CD14-positive monocyte (primary cell): Measurements from ENCODE around the gene LBR. TPM values are rescaled to one million over a fixed set of nuclear protein-coding genes. Genes with fewer than 3 reads are reported as not detected.

ENCODE experiments used
- DNase-seq, 3 donors: peaks; one replicate each; pipeline ENCODE4 v3.0.0-alpha.2; 2011 to 2022
- H2AFZ ChIP-seq: 2 replicates; pipeline ENCODE4 v1.6.0; 2012; ENCODE audit warnings: mild to moderate bottlenecking, low read depth, low read length, inconsistent platforms; ENCODE audit not compliant: insufficient read depth, poor library complexity, severe bottlenecking
- H3K27ac ChIP-seq, 2 donors: 1 replicate in 1 of 2; 2 replicates in 1 of 2; pipeline ENCODE4 v1.5.1; 2012 to 2013; ENCODE audit warnings: low read length in 2 of 2, control low read depth in 1 of 2, inconsistent platforms in 1 of 2, low read depth in 1 of 2, mild to moderate bottlenecking in 1 of 2
- H3K27me3 ChIP-seq, 2 donors: one replicate each; pipeline versions ENCODE4 v1.6.0 to v1.6.1; 2011 to 2013; ENCODE audit warnings: low read length in 2 of 2; ENCODE audit not compliant: control insufficient read depth in 2 of 2, insufficient read depth in 2 of 2
- H3K36me3 ChIP-seq, 2 donors: replicated peaks in 1 of 2; 1 replicate in 1 of 2; 2 replicates in 1 of 2; pipeline versions ENCODE4 v1.5.1 to v1.6.1; 2012 to 2013; ENCODE audit warnings: low read length in 2 of 2, control low read depth in 1 of 2, inconsistent platforms in 1 of 2, mild to moderate bottlenecking in 1 of 2; ENCODE audit not compliant: insufficient read depth in 2 of 2, control insufficient read depth in 1 of 2
- H3K4me1 ChIP-seq, 2 donors: 1 replicate in 1 of 2; 2 replicates in 1 of 2; pipeline versions ENCODE4 v1.5.1 to v1.6.1; 2012 to 2013; ENCODE audit warnings: low read length in 2 of 2, control low read depth in 1 of 2, inconsistent platforms in 1 of 2, mild to moderate bottlenecking in 1 of 2, moderate library complexity in 1 of 2; ENCODE audit not compliant: insufficient read depth in 2 of 2, control insufficient read depth in 1 of 2
- H3K4me2 ChIP-seq: replicated peaks from 2 replicates; pipeline ENCODE3; 2012; ENCODE audit warnings: low read length, moderate library complexity, mild to moderate bottlenecking; ENCODE audit not compliant: poor library complexity, severe bottlenecking; ENCODE audit errors: extremely low read depth
- H3K4me3 ChIP-seq, 3 experiments: fragments of 200-600 bp in 1 of 3; sonication (generic) in 1 of 3; replicated peaks in 1 of 3; 1 replicate in 2 of 3; 2 replicates in 1 of 3; pipeline ENCODE4 v1.5.1; 2011 to 2013; ENCODE audit warnings: low read length in 3 of 3, mild to moderate bottlenecking in 3 of 3, control low read depth in 2 of 3, low read depth in 2 of 3, inconsistent platforms in 1 of 3, moderate library complexity in 1 of 3
- H3K79me2 ChIP-seq: 2 replicates; pipeline ENCODE4 v1.6.0; 2012; ENCODE audit warnings: mild to moderate bottlenecking, control low read depth, inconsistent platforms, low read length, moderate library complexity; ENCODE audit not compliant: insufficient read depth
- H3K9ac ChIP-seq: 2 replicates; pipeline ENCODE4 v1.6.0; 2017; ENCODE audit warnings: low read length, mild to moderate bottlenecking; ENCODE audit not compliant: insufficient read depth, poor library complexity, severe bottlenecking
- H3K9me3 ChIP-seq, 2 donors: replicated peaks in 1 of 2; 1 replicate in 1 of 2; 2 replicates in 1 of 2; pipeline versions ENCODE4 v1.5.1 to v1.6.1; 2012 to 2013; ENCODE audit warnings: low read length in 2 of 2, control low read depth in 1 of 2; ENCODE audit not compliant: control insufficient read depth in 1 of 2, insufficient read depth in 1 of 2
- H4K20me1 ChIP-seq: 2 replicates; pipeline ENCODE4 v1.6.0; 2012; ENCODE audit warnings: mild to moderate bottlenecking, low read length, control low read depth, moderate library complexity; ENCODE audit not compliant: insufficient read depth
- H3K27ac Mint-ChIP-seq, 7 donors: one replicate each; pipeline ENCODE4 v1.8.0; 2020; ENCODE audit warnings: mild to moderate bottlenecking in 7 of 7, mixed read lengths in 7 of 7, moderate library complexity in 6 of 7, inconsistent platforms in 2 of 7
- H3K27me3 Mint-ChIP-seq, 3 donors: one replicate each; pipeline ENCODE4 v1.8.0; 2021 to 2022; ENCODE audit warnings: low read depth in 3 of 3, mild to moderate bottlenecking in 3 of 3, mixed read lengths in 3 of 3, moderate library complexity in 3 of 3, inconsistent platforms in 1 of 3
- H3K36me3 Mint-ChIP-seq, 2 donors: one replicate each; pipeline ENCODE4 v1.8.0; 2020; ENCODE audit warnings: mixed read lengths in 2 of 2, inconsistent platforms in 1 of 2, mild to moderate bottlenecking in 1 of 2
- H3K4me1 Mint-ChIP-seq: one replicate; pipeline ENCODE4 v1.8.0; 2020; ENCODE audit warnings: mild to moderate bottlenecking, mixed read lengths
- H3K4me3 Mint-ChIP-seq, 2 donors: one replicate each; pipeline ENCODE4 v1.8.0; 2020; ENCODE audit warnings: mild to moderate bottlenecking in 2 of 2, mixed read lengths in 2 of 2, moderate library complexity in 1 of 2
- H3K9me3 Mint-ChIP-seq, 7 donors: one replicate each; pipeline ENCODE4 v1.8.0; 2020 to 2022; ENCODE audit warnings: mixed read lengths in 7 of 7, mild to moderate bottlenecking in 6 of 7, moderate library complexity in 6 of 7, inconsistent platforms in 2 of 7
- CTCF ChIP-seq: fragments of 200-600 bp; IDR thresholded peaks from one replicate; pipeline ENCODE4 v1.8.0; 2022; ENCODE audit warnings: antibody characterized with exemption, mild to moderate bottlenecking
- WGBS: methylation state at CpG from one replicate; pipeline ENCODE4 v1.1.5; 2013; ENCODE audit warnings: missing lambda C conversion rate; ENCODE audit not compliant: insufficient coverage; 5-methylcytosine and 5-hydroxymethylcytosine counted together
- intact Hi-C, 2 donors: fragments of 100-400 bp; cut with micrococcal nuclease; formaldehyde crosslinking; loops; one replicate each; pipeline versions ENCODE4 v1.15.0 to v1.15.1; 2023
- polyA plus RNA-seq, 3 donors: library from polyadenylated mRNA; depleted of rRNA in 1 of 3; unstranded in 2 of 3; stranded (reverse) in 1 of 3; fragments of 300-500 nt in 2 of 3; fragments of >200 nt in 1 of 3; fragmentation: Illumina TruSeq in 2 of 3; gene quantifications; 1 replicate in 2 of 3; 2 replicates in 1 of 3; pipeline ENCODE4 v1.2.3, GENCODE V29; 2012 to 2021

LBR gene
- polyA plus RNA-seq, 3 donors: 31.8 to 125 (median 100) TPM

DNA sequence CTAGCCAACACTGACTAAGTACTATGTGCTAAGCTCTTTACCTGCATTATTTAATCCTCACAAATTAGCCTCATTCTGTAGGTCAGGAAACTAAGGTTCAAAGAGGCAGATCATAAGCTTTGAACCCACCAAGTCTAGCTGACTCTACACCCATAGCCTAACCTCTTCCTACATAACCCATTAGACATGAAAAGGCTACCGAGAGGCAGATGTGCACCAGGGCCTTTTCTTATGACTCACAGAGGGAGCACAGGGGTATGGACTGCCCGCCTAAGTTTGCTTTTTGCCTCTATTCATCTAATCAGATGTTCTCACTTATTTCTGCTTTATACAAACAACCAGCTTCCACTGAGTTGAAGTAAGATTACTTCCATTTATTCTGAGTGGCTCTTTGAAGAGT, 31.5 kb downstream of the LBR start:
- Histone ChIP-seq H3K9ac (no peak overlapping the region), H3K27me3 (no peaks in the 10 kb centered on the region), H3K4me1 (no peaks in the 10 kb centered on the region), H3K36me3 (peaks cover 50 to 55% of the 10 kb centered on the region in 2 donors), H2AFZ (no peak overlapping the region), H3K79me2 (peaks cover 10% of the 10 kb centered on the region), H4K20me1 (peaks cover 21% of the 10 kb centered on the region), H3K4me3 (no peak overlapping the region), H3K4me2 (no peak overlapping the region), H3K27ac (no peak overlapping the region), H3K9me3 (no peaks in the 10 kb centered on the region)
- Mint-ChIP-seq H3K36me3 (peaks cover 53% of the 10 kb centered on the region in 2 donors), H3K27ac (peak overlapping the region in 1 of 7 donors; percentile 41), H3K9me3 (peaks cover 0 to 3% (median 0%) of the 10 kb centered on the region in 7 donors), H3K4me1 (peaks cover 1% of the 10 kb centered on the region), H3K4me3 (no peak overlapping the region), H3K27me3 (peaks cover 0 to 2% (median 0%) of the 10 kb centered on the region in 3 donors)
- intact Hi-C loops: no loop called here
- DNase-seq: no peak
- TF ChIP-seq CTCF: no peak
- WGBS: 100% methylated on average over 1 of the region's 2 CpGs

DNA sequence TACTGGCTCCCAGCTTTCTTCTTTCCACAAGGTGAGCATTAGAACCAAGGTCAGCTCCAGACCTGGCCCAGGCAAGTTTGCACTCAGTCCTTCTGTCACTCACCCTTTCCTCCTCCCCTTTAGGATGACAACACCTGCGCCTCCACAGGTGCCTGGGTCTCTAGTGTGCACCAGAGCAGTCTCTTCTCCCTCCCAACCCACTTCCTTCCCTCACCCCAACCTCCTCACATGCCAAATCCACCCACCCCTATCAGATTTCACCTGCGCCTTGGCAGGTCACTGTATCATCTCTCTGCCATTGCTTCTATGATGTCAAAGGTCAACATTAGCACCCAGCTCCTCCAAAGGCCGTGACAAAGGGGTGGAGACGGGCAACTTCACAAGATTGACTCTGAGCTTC, 38.0 kb downstream of the LBR start:
- Histone ChIP-seq H3K4me2 (no peak overlapping the region), H2AFZ (no peak overlapping the region), H3K36me3 (no peaks in the 10 kb centered on the region), H3K79me2 (no peaks in the 10 kb centered on the region), H3K9me3 (no peaks in the 10 kb centered on the region), H3K4me1 (no peaks in the 10 kb centered on the region), H3K27me3 (no peaks in the 10 kb centered on the region), H3K27ac (no peak overlapping the region), H3K9ac (no peak overlapping the region), H4K20me1 (no peaks in the 10 kb centered on the region), H3K4me3 (no peak overlapping the region)
- H3K9me3 Mint-ChIP-seq: no peaks in the 10 kb centered on the region
- no peak for TF ChIP-seq CTCF
- WGBS: 93% methylated on average over 4 of the region's 4 CpGs
- intact Hi-C loops: no loop called here
- peaks cover 0 to 3% of the 10 kb centered on the region in 2 donors for H3K36me3 Mint-ChIP-seq
- no peak for DNase-seq
- no peaks in the 10 kb centered on the region for H3K4me1 Mint-ChIP-seq
- peak overlapping the region in 1 of 7 donors; percentile 22 for H3K27ac Mint-ChIP-seq
- peaks cover 2 to 4% (median 3%) of the 10 kb centered on the region in 3 donors for H3K27me3 Mint-ChIP-seq
- no peak overlapping the region for H3K4me3 Mint-ChIP-seq
